Smooth muscle cell of the brain vasculature (primary cell): Measurements from ENCODE around the gene OPRL1.

Experiments used
- DNase-seq: peaks from one replicate; pipeline ENCODE4 v3.0.0-alpha.2; 2012; ENCODE audit warnings: low read depth, low spot score

OPRL1 gene

DNA sequence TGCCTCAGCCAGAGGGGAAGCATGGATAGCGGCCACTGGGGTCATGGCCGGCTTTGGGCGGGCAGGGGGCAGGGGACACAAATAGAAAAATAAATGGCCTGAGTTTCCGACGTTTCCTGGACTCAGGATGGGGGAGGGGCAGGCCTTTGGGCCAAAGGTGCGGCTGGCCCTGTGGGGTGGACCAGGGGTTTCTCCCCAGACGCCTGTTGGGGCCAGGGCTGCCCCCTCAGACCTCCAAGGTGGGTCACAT lies 23.3 kb upstream of the OPRL1 start:
- no peak for DNase-seq

DNA sequence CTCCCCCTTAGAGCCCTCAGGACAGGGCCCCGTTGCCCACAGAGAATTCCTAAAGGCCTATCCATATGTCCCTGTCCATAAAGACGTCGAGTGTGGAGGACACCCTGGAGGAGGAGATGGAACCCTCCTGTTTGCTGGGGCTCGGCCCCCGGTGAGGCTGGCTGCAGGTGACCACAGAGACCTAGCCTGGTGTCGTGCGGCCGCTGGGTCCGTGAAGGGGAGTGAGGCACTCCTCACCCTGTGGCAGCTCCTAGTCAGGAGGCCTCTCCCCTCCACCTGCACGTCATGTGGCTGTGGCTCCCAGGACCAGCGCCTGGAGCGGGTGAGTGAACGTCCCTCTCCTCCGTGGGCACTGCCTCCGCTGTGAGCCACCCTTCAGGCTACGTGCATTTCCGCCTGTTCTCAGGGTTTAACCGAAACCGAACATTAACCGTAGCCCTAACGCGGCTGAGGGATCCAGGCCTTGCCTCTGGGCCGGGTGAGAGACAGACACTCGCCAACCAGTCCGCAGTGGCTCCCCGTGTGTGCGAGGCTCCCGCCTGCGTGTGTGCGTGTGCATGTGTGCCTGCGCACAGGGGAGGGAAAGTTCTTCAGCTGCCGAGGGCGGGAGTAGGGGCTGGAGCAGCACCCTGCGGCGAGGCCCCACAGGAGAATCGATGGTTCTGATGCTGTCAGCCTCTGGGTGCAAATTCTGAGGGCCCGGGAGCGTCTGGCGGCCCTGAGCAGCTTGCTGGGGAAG lies 22.8 kb upstream of the OPRL1 start:
- no peak for DNase-seq

DNA sequence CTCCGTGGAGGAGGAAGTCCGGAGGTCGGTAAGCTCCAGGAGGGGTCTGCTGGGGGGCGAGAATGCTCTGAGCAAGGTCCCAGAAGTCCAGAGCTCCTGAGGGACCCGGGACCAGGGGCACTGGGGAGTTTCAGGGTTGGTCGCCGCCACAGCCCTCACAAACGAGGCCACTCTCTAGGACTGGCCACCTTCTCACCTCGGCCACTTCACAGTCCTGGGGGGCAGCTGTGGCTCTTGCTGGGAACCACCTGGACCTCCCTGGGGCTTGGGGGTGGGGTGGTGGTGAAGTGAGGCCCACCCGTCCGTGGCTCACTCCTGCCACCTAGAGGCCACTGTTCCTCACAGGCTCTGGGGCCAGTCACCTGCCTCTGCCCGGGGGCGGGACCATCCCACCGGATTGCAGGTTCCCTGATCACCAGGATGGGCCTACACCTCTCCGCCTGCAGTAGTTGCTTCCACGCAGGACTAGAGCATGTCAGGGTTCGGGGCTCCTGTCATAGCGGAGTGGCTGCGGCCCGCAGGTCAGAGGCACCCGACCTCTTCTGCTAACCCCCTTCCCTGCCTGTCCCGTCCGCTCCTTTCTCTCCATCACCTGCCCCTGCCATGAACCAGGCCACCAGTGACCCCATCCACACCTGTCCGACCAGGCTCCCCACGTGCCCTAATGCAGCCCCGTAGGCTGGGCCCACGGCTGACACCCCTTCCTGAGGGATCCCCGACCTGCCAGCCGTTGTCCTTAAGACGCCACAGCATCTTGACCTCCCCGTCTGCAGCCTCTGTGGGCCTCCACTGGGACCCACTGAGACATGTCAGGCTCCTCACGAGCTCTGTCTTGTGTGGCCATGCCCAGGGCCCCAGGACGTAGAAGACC lies 22.0 kb upstream of the OPRL1 start:
- DNase-seq: no peak

GRCh38 chr20:64058536-64058935 lies 21.3 kb upstream of the OPRL1 start:
- no peak for DNase-seq

DNA sequence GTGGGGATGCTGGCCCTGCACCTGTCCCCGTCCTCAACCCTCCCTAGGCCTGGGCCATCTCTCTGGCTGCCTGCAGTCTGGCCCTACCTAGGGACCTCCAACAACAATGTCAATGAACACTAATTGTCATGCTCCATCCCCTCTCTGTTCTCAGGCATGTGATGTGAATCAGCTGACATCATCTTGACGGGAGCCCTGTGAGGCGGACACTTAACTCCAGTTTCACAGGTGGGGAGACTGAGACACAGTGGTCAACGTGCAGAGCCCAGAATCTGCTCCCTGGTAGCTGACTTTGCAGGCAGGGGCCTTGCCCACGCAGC lies 17.6 kb upstream of the OPRL1 start:
- DNase-seq: no peak

- DNase-seq: peak; percentile 78
Measured at GRCh38 chr20:64062596-64063388, 17.1 kb upstream of the OPRL1 start, which contains the start of gene TCEA2. Gene TCEA2, plus strand, starts transcription at chr20:64063198. Its CDS starts 115 bp downstream, at chr20:64063313.

DNA sequence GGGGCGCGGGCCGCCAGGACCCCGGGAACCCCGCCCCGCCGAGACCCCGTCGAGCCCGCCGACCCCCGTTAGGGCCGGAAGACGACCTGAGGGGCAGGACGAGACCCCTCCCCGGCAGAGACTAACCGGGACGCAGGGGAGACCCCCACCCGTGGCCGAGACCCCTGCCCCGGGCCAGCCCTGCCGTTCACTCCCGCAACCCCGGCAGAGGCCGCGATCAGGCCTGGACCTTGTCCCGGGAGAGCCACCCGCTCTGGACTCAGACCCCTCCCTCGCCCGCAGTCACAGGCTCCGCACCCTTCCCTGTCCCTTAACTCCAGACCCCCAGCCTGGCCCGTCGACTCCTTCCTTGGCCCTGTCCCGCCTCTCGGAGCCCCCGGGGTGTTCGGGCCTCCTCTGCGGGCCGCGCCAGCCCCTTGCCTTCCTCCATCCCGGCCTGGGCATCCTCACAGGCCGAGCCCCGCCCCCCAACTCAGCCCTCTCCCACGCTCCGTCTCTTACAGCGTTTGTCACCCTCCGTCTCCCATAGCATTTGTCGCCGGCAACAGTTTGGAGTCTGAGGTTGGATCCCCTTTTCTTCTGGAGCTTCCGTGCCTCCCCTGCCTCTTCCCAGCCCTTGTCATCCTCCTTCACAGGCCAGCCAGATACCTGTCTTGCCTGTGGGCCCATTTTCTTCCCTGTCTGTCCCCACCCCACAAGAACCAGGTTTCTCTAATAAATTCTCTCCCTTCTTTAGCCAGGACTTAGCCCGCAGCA lies 16.3 kb upstream of the OPRL1 start:
- DNase-seq: no peak

DNA sequence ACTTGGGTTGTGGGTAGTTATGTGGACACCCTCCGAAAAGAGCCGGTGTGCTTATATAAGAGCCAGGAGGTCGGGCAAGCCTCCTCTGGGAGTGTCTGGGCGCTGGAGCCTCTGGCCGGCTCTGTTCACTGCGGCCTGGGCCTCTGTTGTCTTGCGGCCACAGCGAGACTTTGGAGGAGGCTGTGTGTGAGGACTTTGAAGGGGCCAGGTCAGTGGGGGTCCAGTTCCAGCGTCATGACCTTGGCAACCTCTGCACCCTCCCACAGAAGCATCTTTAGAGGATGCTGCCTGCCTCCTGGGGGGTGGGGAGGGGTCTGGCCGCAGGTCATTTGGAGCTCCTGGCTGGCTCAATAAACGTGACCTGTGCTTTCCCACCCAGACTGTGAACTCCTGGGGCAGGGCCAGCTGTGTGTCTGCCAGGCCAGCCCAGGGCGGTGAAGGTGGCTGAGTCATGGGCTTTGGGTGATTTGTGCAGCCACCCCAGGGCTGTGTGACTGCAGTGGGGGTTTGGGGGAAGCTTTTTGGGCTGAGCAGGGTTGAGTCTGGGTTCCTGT lies 15.7 kb upstream of the OPRL1 start:
- no peak for DNase-seq

- no peak for DNase-seq
Measured at GRCh38 chr20:64065062-64065973, 14.6 kb upstream of the OPRL1 start.

- no peak for DNase-seq
Measured at GRCh38 chr20:64065974-64066343, 13.9 kb upstream of the OPRL1 start.

DNA sequence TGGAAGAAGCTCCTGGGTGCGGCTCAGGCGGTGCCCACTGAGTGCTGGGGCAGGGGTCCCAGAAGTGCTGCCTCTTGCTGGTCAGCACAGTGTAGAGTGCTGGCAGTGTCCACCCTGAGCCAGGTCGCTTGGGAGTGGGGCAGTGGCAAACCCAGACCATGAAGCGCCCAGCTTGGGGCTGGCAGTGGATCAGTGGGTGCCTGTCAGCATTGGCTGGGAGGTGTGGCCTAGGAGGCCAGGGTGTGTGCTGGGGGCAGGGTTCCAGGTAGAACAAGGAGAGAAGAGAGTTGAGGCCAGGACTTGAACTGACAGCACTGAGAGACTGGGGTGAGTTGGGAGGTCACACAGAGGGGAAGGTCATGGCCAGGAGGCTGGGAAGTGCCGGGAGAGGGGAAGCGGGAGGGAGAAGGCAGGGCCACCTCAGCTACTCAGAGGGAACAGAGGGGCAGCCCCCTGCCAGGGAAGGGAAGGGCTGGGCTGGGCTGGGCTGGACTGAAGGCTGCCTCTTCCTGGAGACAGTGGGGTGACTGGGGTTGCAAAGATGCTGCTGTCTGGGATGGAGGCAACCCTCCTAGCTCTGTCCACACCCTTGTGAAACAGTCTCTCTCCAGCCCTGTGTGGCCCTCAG lies 12.8 kb upstream of the OPRL1 start:
- no peak for DNase-seq

- no peak for DNase-seq
Measured at GRCh38 chr20:64067733-64068307, 12.1 kb upstream of the OPRL1 start.

DNA sequence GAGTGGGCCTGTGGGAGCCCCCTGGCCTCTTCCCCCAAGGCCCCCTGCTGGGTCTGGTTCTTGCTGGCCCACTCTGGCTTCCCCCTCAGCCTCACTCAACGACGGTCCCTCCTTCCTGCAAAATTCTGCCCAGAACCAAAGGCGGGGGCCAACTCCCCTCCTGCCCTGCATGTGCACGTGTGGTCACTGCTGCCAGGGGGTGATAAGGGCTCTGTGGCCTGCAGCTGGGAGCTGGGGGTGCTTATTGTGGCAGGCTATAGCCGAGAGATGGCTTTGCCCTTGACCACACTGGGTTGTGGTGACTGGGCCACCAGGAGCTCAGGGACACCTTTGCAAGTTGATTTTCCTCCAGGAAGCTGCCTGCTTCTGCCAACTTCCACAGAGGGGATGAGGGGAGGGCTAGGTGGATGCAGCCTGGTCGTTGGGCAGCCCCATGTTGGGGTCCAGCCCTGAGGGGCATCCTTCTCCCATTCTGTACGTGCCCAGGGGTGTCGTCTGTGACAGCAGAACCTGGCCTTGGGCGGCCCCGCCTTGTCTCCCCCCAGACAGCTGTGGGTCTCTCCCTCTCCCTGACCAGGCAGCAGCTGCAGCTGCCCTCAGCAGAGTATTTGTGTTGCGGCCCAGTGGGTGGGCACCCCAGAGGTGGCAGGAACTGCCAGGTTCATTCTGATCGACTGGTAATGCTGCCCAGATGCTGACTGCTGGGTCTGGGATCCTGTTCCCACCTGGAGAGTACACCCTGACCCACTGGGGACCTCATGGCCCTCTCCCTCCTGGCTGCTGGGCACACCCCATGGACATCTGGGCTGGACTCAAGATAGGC lies 11.3 kb upstream of the OPRL1 start:
- DNase-seq: no peak

DNA sequence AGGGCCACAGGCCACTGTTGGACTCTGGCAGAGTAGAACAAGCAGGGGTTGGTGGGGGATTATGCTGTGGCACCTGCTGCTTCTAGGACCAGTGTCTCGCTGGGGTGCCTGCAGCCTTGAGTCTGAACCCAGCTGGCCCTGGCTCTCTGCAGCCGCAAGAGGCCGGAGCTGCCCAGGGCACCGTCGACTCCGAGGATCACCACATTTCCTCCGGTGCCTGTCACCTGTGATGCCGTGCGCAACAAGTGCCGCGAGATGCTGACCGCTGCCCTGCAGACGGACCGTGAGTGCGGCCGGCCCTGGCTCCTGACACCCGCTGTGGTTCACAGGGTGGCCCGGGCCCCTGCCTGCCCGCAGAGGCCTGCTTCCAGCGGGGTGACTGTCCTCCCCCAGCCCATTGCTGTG lies 10.7 kb upstream of the OPRL1 start:
- DNase-seq: no peak

DNA sequence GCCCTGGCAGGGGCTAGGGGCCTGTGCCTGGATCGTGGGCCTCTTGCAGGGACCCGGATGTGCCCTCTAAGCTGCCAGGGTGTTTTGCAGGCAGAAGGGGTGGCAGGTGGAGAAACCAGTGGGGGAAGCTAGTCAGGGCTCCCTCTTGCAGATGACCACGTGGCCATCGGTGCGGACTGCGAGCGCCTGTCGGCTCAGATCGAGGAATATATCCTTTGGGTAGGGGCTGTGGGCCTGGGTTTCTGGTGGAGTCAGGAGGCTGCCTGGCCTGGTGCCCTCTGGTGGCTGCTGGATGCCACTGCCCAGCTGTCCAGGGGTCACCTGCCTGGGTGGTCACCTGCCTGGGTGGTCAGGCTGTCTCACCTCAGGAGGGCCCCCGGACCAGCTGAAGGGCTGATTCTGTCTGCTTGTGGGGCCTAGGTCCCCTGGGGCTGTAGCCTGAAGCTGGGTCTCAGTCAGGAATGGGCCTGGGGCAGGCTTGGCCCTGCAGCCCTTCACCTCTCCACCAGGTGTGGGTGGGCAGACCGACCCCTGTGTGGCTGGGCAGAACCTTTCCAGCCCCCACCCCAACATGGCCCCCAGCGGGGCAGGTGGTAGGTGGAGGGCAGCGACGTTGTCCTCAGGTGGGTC lies 10.2 kb upstream of the OPRL1 start:
- DNase-seq: no peak

DNA sequence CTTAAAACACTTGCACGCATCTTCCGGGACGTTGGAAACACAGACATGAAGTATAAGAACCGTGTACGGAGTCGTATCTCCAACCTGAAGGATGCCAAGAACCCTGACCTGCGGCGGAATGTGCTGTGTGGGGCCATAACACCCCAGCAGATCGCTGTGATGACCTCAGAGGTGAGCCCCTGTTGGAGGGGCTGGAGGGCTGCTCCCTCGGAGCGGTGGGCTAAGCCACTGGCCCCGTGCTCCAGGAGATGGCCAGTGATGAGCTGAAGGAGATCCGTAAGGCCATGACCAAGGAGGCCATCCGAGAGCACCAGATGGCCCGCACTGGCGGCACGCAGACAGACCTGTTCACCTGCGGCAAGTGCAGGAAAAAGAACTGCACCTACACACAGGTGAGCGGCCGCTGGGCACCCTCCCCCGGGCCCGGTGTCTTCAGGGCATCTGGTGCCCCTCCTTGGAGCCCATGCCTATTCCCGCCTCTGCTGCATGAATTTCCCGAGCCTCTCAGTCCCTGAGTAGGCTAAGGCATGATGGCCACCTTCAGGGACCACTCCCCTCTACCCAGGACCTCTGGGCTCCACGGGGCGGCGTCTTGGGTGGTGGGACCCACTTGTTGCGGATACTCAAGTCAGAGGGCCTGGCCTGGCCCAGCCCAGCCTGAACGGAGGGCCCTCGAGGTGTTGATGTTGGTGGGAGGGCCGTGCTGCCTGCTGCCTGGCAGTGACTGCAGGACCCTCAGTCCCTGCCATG lies 9.5 kb upstream of the OPRL1 start:
- no peak for DNase-seq
